ENCODE data around the gene CDH11.

The CDH11 gene, protein sequence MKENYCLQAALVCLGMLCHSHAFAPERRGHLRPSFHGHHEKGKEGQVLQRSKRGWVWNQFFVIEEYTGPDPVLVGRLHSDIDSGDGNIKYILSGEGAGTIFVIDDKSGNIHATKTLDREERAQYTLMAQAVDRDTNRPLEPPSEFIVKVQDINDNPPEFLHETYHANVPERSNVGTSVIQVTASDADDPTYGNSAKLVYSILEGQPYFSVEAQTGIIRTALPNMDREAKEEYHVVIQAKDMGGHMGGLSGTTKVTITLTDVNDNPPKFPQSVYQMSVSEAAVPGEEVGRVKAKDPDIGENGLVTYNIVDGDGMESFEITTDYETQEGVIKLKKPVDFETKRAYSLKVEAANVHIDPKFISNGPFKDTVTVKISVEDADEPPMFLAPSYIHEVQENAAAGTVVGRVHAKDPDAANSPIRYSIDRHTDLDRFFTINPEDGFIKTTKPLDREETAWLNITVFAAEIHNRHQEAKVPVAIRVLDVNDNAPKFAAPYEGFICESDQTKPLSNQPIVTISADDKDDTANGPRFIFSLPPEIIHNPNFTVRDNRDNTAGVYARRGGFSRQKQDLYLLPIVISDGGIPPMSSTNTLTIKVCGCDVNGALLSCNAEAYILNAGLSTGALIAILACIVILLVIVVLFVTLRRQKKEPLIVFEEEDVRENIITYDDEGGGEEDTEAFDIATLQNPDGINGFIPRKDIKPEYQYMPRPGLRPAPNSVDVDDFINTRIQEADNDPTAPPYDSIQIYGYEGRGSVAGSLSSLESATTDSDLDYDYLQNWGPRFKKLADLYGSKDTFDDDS

DNA sequence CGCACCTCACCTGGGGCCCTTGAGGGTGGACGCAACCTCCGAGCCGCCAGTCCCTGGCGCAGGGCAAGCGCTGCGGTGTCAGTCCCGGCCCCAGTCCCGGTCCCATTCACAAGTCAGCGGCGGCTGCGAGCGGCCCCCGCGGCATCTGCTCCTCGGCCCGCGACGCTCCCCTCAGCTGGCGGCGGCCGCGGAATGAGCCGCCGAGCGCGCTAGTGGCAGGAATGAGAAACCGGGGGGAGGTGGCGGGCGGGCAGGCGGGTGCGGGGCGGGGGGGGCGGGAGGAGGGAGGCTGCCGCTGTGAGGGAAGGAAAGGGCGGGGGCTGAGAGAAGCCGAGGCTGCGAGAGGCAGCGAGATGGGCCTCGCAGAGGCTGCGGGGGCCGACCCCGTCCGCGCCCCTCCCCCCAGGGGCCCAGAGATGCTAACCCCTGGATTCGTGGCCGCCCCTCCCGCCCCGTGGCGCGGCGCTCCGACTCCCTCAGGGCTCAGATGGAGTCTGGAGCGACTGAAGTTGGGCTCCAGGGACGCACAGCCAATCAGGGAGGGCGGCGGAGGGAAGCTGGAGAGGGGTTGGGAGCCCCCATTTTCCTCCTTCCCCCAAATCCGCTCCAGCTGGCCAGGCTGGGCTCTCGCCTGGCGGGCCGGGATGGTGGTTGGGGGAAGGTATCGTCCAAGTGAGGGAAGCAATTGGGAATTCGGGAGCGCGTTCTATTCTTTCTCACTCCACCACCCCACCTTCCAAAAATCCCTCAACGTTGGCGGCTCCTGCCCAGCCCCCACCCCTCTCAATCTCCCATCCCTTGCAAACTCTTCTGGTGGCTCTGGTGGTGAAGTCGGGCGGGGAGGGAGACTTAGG, at the start of gene CDH11:
TSS of gene CDH11 (minus strand) at position 194 of the 854 bp plus-strand sequence. CDS start 117,194 bp downstream, outside the sequence.
- H3K27me3 ChIP-seq (replicated peaks; ENCODE audit: control insufficient read depth, insufficient read depth, low read length): no peaks in the 10 kb centered on the region
- TF ChIP-seq, protein P1, sequence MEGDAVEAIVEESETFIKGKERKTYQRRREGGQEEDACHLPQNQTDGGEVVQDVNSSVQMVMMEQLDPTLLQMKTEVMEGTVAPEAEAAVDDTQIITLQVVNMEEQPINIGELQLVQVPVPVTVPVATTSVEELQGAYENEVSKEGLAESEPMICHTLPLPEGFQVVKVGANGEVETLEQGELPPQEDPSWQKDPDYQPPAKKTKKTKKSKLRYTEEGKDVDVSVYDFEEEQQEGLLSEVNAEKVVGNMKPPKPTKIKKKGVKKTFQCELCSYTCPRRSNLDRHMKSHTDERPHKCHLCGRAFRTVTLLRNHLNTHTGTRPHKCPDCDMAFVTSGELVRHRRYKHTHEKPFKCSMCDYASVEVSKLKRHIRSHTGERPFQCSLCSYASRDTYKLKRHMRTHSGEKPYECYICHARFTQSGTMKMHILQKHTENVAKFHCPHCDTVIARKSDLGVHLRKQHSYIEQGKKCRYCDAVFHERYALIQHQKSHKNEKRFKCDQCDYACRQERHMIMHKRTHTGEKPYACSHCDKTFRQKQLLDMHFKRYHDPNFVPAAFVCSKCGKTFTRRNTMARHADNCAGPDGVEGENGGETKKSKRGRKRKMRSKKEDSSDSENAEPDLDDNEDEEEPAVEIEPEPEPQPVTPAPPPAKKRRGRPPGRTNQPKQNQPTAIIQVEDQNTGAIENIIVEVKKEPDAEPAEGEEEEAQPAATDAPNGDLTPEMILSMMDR (IDR thresholded peaks at IDR 0.05; ENCODE audit: insufficient read depth, low read length, poor library complexity, severe bottlenecking): no peak
- H3K4me3 ChIP-seq (replicated peaks; ENCODE audit: low read depth, low read length): no peak within 1 kb of the TSS
- H3K36me3 ChIP-seq (ENCODE audit: control insufficient read depth, insufficient read depth, low read length): no peaks in the 10 kb centered on the region
- no peak for DNase-seq (ENCODE audit: extremely low read depth, insufficient read length)

DNA sequence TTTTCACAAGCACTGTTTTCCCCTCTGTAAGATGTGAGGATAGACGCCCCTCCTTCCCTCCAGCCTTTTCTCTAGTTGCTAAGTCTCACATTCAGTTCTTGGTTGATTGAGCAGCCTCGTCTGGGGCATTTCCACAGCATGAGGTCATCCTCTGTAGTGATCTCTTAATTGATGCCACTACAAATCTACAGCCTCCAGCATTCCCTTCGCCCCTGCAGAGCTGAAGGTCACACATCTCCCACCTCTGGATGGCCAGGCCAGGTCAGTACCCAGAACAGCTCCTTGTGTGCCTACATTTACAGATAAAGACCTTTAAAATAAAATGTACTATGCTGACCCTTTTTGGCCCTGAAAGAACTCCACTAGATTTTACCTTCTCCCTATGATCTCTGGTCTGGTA, 32.5 kb upstream of the CDH11 start:
- DNase-seq (ENCODE audit: extremely low read depth, insufficient read length): no peak
- no peaks in the 10 kb centered on the region for H3K27me3 ChIP-seq (replicated peaks; ENCODE audit: control insufficient read depth, insufficient read depth, low read length)
- no peak overlapping the region for H3K4me3 ChIP-seq (replicated peaks; ENCODE audit: low read depth, low read length)
- TF ChIP-seq, protein P1 (IDR thresholded peaks at IDR 0.05; ENCODE audit: insufficient read depth, low read length, poor library complexity, severe bottlenecking): no peak
- no peaks in the 10 kb centered on the region for H3K36me3 ChIP-seq (ENCODE audit: control insufficient read depth, insufficient read depth, low read length)

DNA sequence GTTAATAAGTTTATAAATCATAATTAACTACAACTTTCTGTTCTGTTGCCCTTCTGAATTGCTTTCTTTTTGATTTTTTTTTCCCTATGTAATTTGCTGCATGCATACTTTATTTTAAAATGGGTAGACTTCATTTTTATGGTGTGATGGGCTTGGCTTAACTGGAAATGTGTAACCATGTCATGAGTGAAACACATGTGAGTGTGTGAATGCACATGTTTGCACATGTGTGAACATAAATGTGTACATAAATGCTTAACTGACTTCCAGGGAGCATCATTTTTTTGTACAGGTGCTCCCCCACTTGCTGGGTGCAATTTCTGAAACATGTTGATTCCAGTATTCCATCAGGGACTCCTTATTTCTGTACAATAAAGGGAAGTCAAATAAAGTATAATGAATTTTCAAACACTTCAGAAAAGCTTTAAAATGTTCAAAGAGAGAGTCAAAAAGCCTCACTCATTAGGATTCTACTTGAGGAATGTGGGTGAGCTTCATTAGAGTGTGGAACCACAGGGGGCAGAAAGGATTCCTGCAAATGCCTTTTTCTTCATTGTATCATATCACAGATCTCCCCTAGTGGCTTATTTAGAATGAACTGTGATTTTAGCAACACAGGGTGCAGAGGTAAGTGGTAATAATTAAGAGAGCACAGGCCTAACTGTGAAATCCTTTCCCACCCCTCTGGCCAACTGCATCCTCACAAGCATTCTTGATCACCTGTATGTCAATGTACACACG, 31.7 kb upstream of the CDH11 start:
- DNase-seq (ENCODE audit: extremely low read depth, insufficient read length): no peak
- TF ChIP-seq, protein P1 (IDR thresholded peaks at IDR 0.05; ENCODE audit: insufficient read depth, low read length, poor library complexity, severe bottlenecking): no peak
- Histone ChIP-seq H3K27me3 (replicated peaks; ENCODE audit: control insufficient read depth, insufficient read depth, low read length) (no peaks in the 10 kb centered on the region), H3K36me3 (ENCODE audit: control insufficient read depth, insufficient read depth, low read length) (no peaks in the 10 kb centered on the region), H3K4me3 (replicated peaks; ENCODE audit: low read depth, low read length) (no peak overlapping the region)

DNA sequence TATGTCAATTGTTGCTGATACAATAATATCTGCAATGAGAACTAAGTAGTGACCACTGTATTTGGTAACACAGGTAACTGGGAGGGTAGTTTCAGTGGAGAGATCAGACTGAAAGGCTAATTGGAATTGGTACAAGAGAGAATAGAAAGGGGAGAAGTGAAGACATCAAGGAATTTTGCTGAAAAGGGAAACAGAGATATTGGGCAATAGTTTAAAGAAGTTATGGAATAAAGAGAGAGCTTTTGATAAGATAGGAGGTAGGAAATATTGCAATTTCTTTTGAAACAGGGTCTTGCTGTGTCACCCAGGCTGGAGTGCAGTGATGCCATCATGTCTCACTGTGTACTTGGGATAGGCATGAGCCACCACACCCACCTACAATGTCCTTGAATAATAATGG, 26.9 kb upstream of the CDH11 start:
- H3K4me3 ChIP-seq (replicated peaks; ENCODE audit: low read depth, low read length): no peak overlapping the region
- H3K27me3 ChIP-seq (replicated peaks; ENCODE audit: control insufficient read depth, insufficient read depth, low read length): no peaks in the 10 kb centered on the region
- TF ChIP-seq, protein P1 (IDR thresholded peaks at IDR 0.05; ENCODE audit: insufficient read depth, low read length, poor library complexity, severe bottlenecking): no peak
- no peak for DNase-seq (ENCODE audit: extremely low read depth, insufficient read length)
- no peaks in the 10 kb centered on the region for H3K36me3 ChIP-seq (ENCODE audit: control insufficient read depth, insufficient read depth, low read length)

DNA sequence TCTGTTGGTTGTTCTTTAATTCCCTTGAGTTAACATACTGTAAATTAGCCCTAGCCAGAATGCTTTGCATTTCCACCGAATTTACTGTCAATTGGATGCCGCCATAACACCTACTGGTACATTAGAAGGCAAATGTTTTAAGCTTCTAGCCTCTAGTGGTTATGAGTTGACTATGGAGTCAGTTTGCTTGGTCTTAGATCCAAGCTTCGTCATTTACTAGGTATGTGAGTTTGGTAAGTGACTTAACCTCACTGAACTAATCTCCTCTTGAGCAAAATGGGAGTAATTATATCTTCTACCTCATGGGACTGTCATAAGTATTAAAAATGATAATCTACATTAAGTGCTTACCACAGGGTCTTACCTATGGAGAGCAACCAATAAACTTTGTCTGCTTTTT, 20.4 kb upstream of the CDH11 start:
- no peak for DNase-seq (ENCODE audit: extremely low read depth, insufficient read length)
- TF ChIP-seq, protein P1 (IDR thresholded peaks at IDR 0.05; ENCODE audit: insufficient read depth, low read length, poor library complexity, severe bottlenecking): no peak
- Histone ChIP-seq H3K27me3 (replicated peaks; ENCODE audit: control insufficient read depth, insufficient read depth, low read length) (no peaks in the 10 kb centered on the region), H3K4me3 (replicated peaks; ENCODE audit: low read depth, low read length) (no peak overlapping the region), H3K36me3 (ENCODE audit: control insufficient read depth, insufficient read depth, low read length) (no peaks in the 10 kb centered on the region)

Data from GM06990 (cell line).